Ectodermal cell (in vitro differentiated cells): ENCODE data around the gene RNF123.
"Not testable (repeated sequence)": the region's sequence is repeated elsewhere in the genome, so short reads cannot be mapped to it uniquely, and the experiment has no call there.

Experiments
- H3K27ac ChIP-seq: 2 replicates; pipeline ENCODE4 v1.7.0; 2013; ENCODE audit warnings: mild to moderate bottlenecking, low read depth, low read length; ENCODE audit not compliant: insufficient read depth, poor library complexity, severe bottlenecking
- H3K27me3 ChIP-seq: 2 replicates; pipeline ENCODE4 v1.7.0; 2013; ENCODE audit warnings: mild to moderate bottlenecking, low read length; ENCODE audit not compliant: insufficient read depth, control insufficient read depth, poor library complexity, severe bottlenecking
- H3K36me3 ChIP-seq: one replicate; pipeline ENCODE4 v1.7.0; 2013; ENCODE audit warnings: low read length; ENCODE audit not compliant: control insufficient read depth, insufficient read depth
- H3K4me1 ChIP-seq: one replicate; pipeline ENCODE4 v1.7.0; 2013; ENCODE audit warnings: low read length; ENCODE audit not compliant: control insufficient read depth, insufficient read depth
- H3K4me3 ChIP-seq: 2 replicates; pipeline ENCODE4 v1.7.0; 2013; ENCODE audit warnings: low read depth, low read length, control low read depth; ENCODE audit not compliant: insufficient read depth
- H3K9me3 ChIP-seq: 2 replicates; pipeline ENCODE4 v1.7.0; 2013; ENCODE audit warnings: mild to moderate bottlenecking, low read length, moderate library complexity; ENCODE audit not compliant: control insufficient read depth
- WGBS, 2 experiments: methylation state at CpG; one replicate each; pipeline ENCODE4 v1.1.7; 2013; ENCODE audit warnings: missing lambda C conversion rate in 2 of 2; 5-methylcytosine and 5-hydroxymethylcytosine counted together

The RNF123 gene

GRCh38 chr3:49687424-49687795, 1.9 kb upstream of the RNF123 start:
- 93 to 95% methylated on average over 12 of the region's 12 CpGs for WGBS, 2 experiments
- peaks cover 13% of the 10 kb centered on the region for H3K36me3 ChIP-seq

DNA sequence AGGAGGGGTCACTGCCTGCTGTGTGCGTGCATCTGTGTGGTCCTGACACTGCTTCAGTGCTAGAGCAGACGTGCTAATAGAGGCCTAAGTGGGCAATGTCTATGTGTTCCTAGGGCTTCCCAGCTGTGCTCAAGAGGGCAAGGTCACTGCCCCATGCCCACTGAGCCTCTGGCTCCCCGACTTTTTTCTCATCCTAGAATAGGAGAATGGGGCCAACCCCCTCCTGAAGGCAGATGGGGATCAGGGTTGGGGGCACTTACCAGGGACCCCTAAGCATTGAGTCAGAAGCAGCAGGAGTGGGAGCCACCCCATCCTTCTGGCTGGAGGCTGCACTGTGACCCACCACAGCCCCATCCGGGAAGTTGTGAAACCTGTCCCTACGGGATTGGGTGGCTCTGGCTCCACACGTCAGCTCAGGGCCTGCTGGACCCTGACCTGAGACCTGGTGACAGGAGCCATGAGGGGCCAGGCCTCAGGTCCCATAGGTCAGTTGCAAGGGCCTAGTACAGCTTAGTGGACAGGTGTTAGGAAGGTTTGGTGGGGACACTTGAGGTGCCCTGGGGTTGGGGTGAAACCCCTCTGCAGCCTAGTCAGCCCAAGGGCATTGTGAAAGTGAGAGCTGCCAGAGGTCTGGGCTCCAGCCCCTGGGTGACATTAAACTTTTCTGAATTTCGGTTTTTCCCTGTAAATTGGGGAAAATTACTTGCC, 865 bp upstream of the RNF123 start:
- not testable (repeated sequence) for H3K9me3 ChIP-seq, H3K4me1 ChIP-seq, H3K27me3 ChIP-seq, H3K36me3 ChIP-seq, H3K27ac ChIP-seq
- H3K4me3 ChIP-seq, result peak overlapping the region; percentile 82
- WGBS, 2 experiments, result 84 to 85% methylated on average over 7 of the region's 7 CpGs

More at GRCh38 chr3:49687424-49687795, 1.9 kb upstream of the RNF123 start:
- H3K27ac ChIP-seq, H3K27me3 ChIP-seq, H3K9me3 ChIP-seq, H3K4me3 ChIP-seq, H3K4me1 ChIP-seq: not testable (repeated sequence)

- H3K36me3 ChIP-seq, H3K9me3 ChIP-seq, H3K27ac ChIP-seq, H3K4me1 ChIP-seq, H3K27me3 ChIP-seq: not testable (repeated sequence)
- H3K4me3 ChIP-seq, result peak overlapping the region; percentile 82
- WGBS, 2 experiments, result 18 to 22% methylated on average over 16 of the region's 16 CpGs
Measured at GRCh38 chr3:49689908-49690624, 709 bp downstream of the RNF123 start.

DNA sequence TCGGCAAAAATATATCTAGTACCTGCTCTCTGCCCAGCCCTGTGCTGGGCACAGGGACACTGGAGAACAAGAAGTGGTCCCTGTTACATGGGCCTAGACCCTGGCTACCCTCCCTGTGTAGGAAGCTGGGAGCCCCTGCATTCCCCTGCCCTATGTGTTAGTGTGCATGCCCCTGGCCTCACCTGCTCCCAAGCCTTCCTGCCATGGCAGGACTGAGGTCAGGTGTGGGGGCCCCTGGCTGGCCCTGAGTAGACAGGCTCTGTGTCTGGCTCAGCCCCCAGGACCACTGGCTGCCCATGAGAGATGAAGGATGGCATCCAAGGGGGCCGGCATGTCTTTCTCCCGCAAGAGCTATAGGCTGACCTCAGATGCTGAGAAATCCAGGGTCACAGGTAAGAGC, 1.5 kb downstream of the RNF123 start:
- H3K4me3 ChIP-seq, H3K4me1 ChIP-seq, H3K27ac ChIP-seq, H3K36me3 ChIP-seq, H3K9me3 ChIP-seq, H3K27me3 ChIP-seq: not testable (repeated sequence)
- WGBS, 2 experiments, result 93 to 96% methylated on average over 3 of the region's 3 CpGs

GRCh38 chr3:49691481-49691880, 2.1 kb downstream of the RNF123 start:
- not testable (repeated sequence) for H3K9me3 ChIP-seq, H3K4me1 ChIP-seq, H3K27ac ChIP-seq, H3K27me3 ChIP-seq, H3K36me3 ChIP-seq, H3K4me3 ChIP-seq
- 90 to 93% methylated on average over 3 of the region's 3 CpGs for WGBS, 2 experiments

DNA sequence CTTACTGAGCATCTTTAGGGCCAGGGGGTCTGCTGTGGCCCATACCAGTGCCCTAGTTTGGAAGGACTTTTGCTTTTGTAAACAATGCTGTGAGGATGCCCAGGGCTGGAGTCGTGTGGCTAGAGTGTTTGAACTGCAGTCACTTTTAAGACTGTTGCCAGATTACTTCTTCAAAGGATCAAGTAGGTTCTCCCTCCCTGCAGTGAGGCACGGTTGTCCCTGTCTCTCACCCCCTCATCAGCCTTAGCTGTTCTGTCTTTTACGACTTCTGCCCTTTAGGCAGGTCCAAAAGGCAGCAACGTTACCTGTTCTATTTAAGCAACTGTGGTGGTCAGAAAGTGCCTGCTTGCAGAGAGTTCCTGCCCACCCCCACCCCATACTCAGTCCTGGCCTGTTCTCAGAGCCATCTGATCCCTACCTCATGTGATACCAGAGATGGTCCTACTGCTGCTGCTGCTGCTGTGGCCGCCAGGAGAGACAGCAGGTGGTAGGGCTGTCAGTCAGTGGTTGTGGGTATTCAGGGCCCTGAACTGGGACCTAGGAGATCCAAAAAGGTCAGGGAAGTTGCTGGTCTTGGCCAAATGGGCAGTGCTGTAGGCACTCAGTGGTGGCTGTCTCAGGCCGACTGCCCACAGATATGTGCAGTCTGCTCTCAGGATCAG, 5.2 kb downstream of the RNF123 start:
- not testable (repeated sequence) for H3K27me3 ChIP-seq, H3K27ac ChIP-seq, H3K9me3 ChIP-seq, H3K4me1 ChIP-seq, H3K4me3 ChIP-seq, H3K36me3 ChIP-seq
- 77% methylated on average over 6 of the region's 6 CpGs for WGBS, 2 experiments

- H3K27ac ChIP-seq, H3K4me3 ChIP-seq: not testable (repeated sequence)
Measured at GRCh38 chr3:49695350-49696015, 6.1 kb downstream of the RNF123 start.

DNA sequence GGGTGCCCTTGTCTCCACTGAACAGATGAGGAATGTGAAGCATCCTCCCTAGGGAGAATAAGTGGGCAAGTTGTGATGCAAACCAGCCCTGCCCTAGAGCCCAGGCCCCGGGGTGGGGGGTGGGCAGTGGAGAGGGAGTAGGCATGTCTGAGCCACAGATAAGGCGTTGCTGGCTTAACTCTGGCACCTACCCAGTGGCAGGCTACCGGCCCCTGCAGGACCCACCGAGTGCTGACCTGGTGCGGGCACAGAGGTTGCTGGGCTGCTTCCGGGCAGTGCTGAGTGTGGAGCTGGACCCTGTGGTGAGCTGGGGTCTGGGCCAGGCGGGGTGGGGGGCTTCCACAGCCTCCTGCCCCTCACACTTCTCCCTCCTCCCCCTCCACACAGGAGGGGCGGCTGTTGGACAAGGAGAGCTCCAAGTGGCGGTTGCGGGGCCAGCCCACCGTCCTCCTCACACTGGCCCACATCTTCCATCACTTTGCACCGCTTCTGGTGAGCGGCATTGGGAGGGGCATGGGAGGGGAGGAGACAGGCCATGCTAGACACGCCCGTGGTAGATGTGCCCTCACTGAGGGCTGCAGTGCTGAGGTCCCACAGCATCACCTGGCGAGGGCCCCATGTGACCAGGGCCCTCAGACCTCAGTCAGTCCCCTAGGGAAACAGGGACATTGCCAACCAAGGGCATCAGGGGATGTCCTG, 10.1 kb downstream of the RNF123 start:
- Histone ChIP-seq H3K27ac (no peak overlapping the region), H3K9me3 (no peaks in the 10 kb centered on the region), H3K4me3 (no peak overlapping the region), H3K27me3 (no peaks in the 10 kb centered on the region), H3K4me1 (peaks cover 6% of the 10 kb centered on the region), H3K36me3 (peaks cover 8% of the 10 kb centered on the region)
- 94 to 95% methylated on average over 16 of the region's 16 CpGs for WGBS, 2 experiments

More at GRCh38 chr3:49695350-49696015, 6.1 kb downstream of the RNF123 start:
- H3K27me3 ChIP-seq, H3K36me3 ChIP-seq, H3K9me3 ChIP-seq, H3K4me1 ChIP-seq: not testable (repeated sequence)
- WGBS, 2 experiments, result 95 to 98% methylated on average over 3 to 4 of the region's 4 CpGs

- Histone ChIP-seq H3K27ac (no peak overlapping the region), H3K4me3 (no peak overlapping the region), H3K36me3 (peaks cover 8% of the 10 kb centered on the region), H3K4me1 (peaks cover 6% of the 10 kb centered on the region), H3K27me3 (no peaks in the 10 kb centered on the region), H3K9me3 (no peaks in the 10 kb centered on the region)
- WGBS, 2 experiments, result 92 to 95% methylated on average over 8 of the region's 8 CpGs
Measured at GRCh38 chr3:49700014-49700413, 10.7 kb downstream of the RNF123 start.
